Liver (tissue), 9 donors: ENCODE measurements around the gene STEAP2. TPM values are rescaled to one million over a fixed set of nuclear protein-coding genes. Genes with fewer than 3 reads are reported as not detected.

Source experiments
- DNase-seq: peaks from one replicate; pipeline ENCODE4 v3.0.0-alpha.2; 2017; ENCODE audit warnings: low spot score
- H3K27ac ChIP-seq, 2 donors: one replicate each; pipeline ENCODE4 v1.7.0; 2013; ENCODE audit warnings: inconsistent platforms in 2 of 2, low read length in 2 of 2, control low read depth in 1 of 2, low read depth in 1 of 2, mild to moderate bottlenecking in 1 of 2
- H3K27me3 ChIP-seq, 4 donors: one replicate each; pipeline versions ENCODE4 v1.6.1 to v1.7.0; 2013; ENCODE audit warnings: low read length in 3 of 4, inconsistent platforms in 1 of 4, mild to moderate bottlenecking in 1 of 4, moderate library complexity in 1 of 4; ENCODE audit not compliant: control insufficient read depth in 4 of 4, insufficient read depth in 4 of 4
- H3K36me3 ChIP-seq, 4 donors: one replicate each; pipeline versions ENCODE4 v1.6.1 to v1.7.0; 2013; ENCODE audit warnings: low read length in 3 of 4, mild to moderate bottlenecking in 3 of 4, low read depth in 1 of 4, moderate library complexity in 1 of 4; ENCODE audit not compliant: control insufficient read depth in 4 of 4, insufficient read depth in 3 of 4
- H3K4me1 ChIP-seq, 4 donors: one replicate each; pipeline versions ENCODE4 v1.6.1 to v1.7.0; 2013; ENCODE audit warnings: low read length in 3 of 4, mild to moderate bottlenecking in 3 of 4, moderate library complexity in 1 of 4; ENCODE audit not compliant: control insufficient read depth in 4 of 4, insufficient read depth in 4 of 4
- H3K4me3 ChIP-seq, 3 donors: one replicate each; pipeline versions ENCODE4 v1.6.1 to v1.7.0; 2013; ENCODE audit warnings: low read length in 3 of 3, control low read depth in 1 of 3, low read depth in 1 of 3, mild to moderate bottlenecking in 1 of 3
- H3K9ac ChIP-seq, 2 donors: one replicate each; pipeline ENCODE4 v1.7.0; 2013; ENCODE audit warnings: low read length in 2 of 2, mild to moderate bottlenecking in 2 of 2, moderate library complexity in 2 of 2, control low read depth in 1 of 2, low read depth in 1 of 2
- H3K9me3 ChIP-seq, 4 donors: one replicate each; pipeline versions ENCODE4 v1.6.1 to v1.7.0; 2013; ENCODE audit warnings: low read length in 3 of 4; ENCODE audit not compliant: control insufficient read depth in 4 of 4
- ATF3 ChIP-seq: IDR thresholded peaks from 2 replicates; pipeline ENCODE4 v1.6.1; 2016; ENCODE audit warnings: antibody characterized with exemption
- FOXA1 ChIP-seq: IDR thresholded peaks from 2 replicates; pipeline ENCODE4 v1.6.1; 2016; ENCODE audit warnings: antibody characterized with exemption
- HNF4A ChIP-seq, 2 donors: conservative IDR thresholded peaks; 2 replicates each; pipeline ENCODE4 v1.6.1; 2016; ENCODE audit warnings: antibody characterized with exemption in 2 of 2, mild to moderate bottlenecking in 2 of 2
- HNF4G ChIP-seq: IDR thresholded peaks from 2 replicates; pipeline ENCODE4 v1.6.1; 2016; ENCODE audit warnings: antibody characterized with exemption
- JUND ChIP-seq, 2 donors: IDR thresholded peaks; 2 replicates each; pipeline ENCODE4 v1.6.1; 2016; ENCODE audit warnings: antibody characterized with exemption in 2 of 2
- MAX ChIP-seq: IDR thresholded peaks from 2 replicates; pipeline ENCODE4 v1.6.1; 2016; ENCODE audit warnings: antibody characterized with exemption
- RAD21 ChIP-seq, 2 donors: IDR thresholded peaks; 2 replicates each; pipeline ENCODE4 v1.6.1; 2016; ENCODE audit warnings: antibody characterized with exemption in 2 of 2, mild to moderate bottlenecking in 2 of 2
- REST ChIP-seq: IDR thresholded peaks from 2 replicates; pipeline ENCODE4 v1.6.1; 2016; ENCODE audit warnings: antibody characterized with exemption, mild to moderate bottlenecking
- RXRA ChIP-seq, 2 donors: IDR thresholded peaks; 2 replicates each; pipeline ENCODE4 v1.6.1; 2017 to 2018; ENCODE audit warnings: antibody characterized with exemption in 2 of 2, mild to moderate bottlenecking in 1 of 2
- SP1 ChIP-seq: IDR thresholded peaks from 2 replicates; pipeline ENCODE4 v1.6.1; 2018; ENCODE audit warnings: antibody characterized with exemption, mild to moderate bottlenecking
- YY1 ChIP-seq: IDR thresholded peaks from 2 replicates; pipeline ENCODE4 v1.6.1; 2016; ENCODE audit warnings: antibody characterized with exemption, mild to moderate bottlenecking
- ZBTB33 ChIP-seq: IDR thresholded peaks from 2 replicates; pipeline ENCODE4 v1.6.1; 2016; ENCODE audit warnings: antibody characterized with exemption
- WGBS: extraction: QIAGEN DNeasy Blood & Tissue Kit; methylation state at CpG from one replicate; pipeline ENCODE4 v1.1.7; 2013; 5-methylcytosine and 5-hydroxymethylcytosine counted together
- polyA plus RNA-seq, 2 donors: library from polyadenylated mRNA; stranded (reverse) in 1 of 2; unstranded in 1 of 2; fragments of 200-250 nt in 1 of 2; fragments of >200 nt in 1 of 2; fragmentation: Nextera tagmentation in 1 of 2; extraction: Ambion mirVana in 1 of 2; gene quantifications; one replicate each; pipeline versions ENCODE4 v1.2.1 to v1.2.3, GENCODE V29; 2013 to 2015
- total RNA-seq, 2 donors: library from RNA; depleted of rRNA; stranded (reverse); fragments of >200 nt; gene quantifications; one replicate each; pipeline ENCODE4 v1.2.3, GENCODE V29; 2014
- donor health status: healthy.
- donor health status: healthy.
- donor health status: healthy.
- donor health status: healthy.
- donor health status: healthy.

The STEAP2 gene
- total and polyA plus RNA-seq, 4 donors, result 1.2 to 25.9 (median 5.2) TPM

- Histone ChIP-seq H3K9me3 (no peaks in the 10 kb centered on the region), H3K4me3 (no peak overlapping the region), H3K27ac (peak overlapping the region in 1 of 2 donors; percentile 38), H3K36me3 (no peaks in the 10 kb centered on the region), H3K9ac (no peak overlapping the region), H3K4me1 (peaks cover 3 to 26% (median 18%) of the 10 kb centered on the region in 4 donors), H3K27me3 (no peaks in the 10 kb centered on the region)
- DNase-seq, result no peak
- no peak for TF ChIP-seq ZBTB33
- TF ChIP-seq YY1, result no peak
- peak; percentile 61 to 76 for TF ChIP-seq RXRA (IDR thresholded peaks at IDR 0.05)
- TF ChIP-seq SP1, result peak; percentile 56
- TF ChIP-seq HNF4A (conservative IDR thresholded peaks at IDR 0.05), result peak; percentile 26 to 38
- TF ChIP-seq JUND (IDR thresholded peaks at IDR 0.05), result peak in 1 of 2 donors; percentile 35
- TF ChIP-seq RAD21 (IDR thresholded peaks at IDR 0.05), result peak in 1 of 2 donors; percentile 37
- TF ChIP-seq MAX, result peak; percentile 26
- 32% methylated on average over 2 of the region's 2 CpGs for WGBS
Measured at GRCh38 chr7:90216771-90217170, 5.2 kb downstream of the STEAP2 start.

GRCh38 chr7:90222390-90222789, 10.8 kb downstream of the STEAP2 start:
- H3K4me3 ChIP-seq, result no peak overlapping the region
- no peaks in the 10 kb centered on the region for H3K36me3 ChIP-seq
- H3K27ac ChIP-seq, result no peak overlapping the region
- H3K9me3 ChIP-seq, result no peaks in the 10 kb centered on the region
- no peak for TF ChIP-seq REST
- TF ChIP-seq ATF3, result no peak
- TF ChIP-seq MAX, result no peak
- no peak for TF ChIP-seq HNF4G
- TF ChIP-seq YY1, result no peak
- no peak for TF ChIP-seq FOXA1
- DNase-seq, result no peak
- no peaks in the 10 kb centered on the region for H3K27me3 ChIP-seq
- H3K9ac ChIP-seq, result no peak overlapping the region
- no peaks in the 10 kb centered on the region for H3K4me1 ChIP-seq
